ENCODE data around the gene RIPK4. TPM values are rescaled to one million over a fixed set of nuclear protein-coding genes. Genes with fewer than 3 reads are reported as not detected.

Gene RIPK4
- total RNA-seq, 4 donors from 2014 or later: 4.4 to 20.5 (median 10.6) TPM

GRCh38 chr21:41691205-41692184 lies 75.4 kb downstream of the RIPK4 start:
- no peak overlapping the region for H3K27ac ChIP-seq
- no peaks in the 10 kb centered on the region for H3K36me3 ChIP-seq
- in situ Hi-C loops (cut with MboI; ENCODE audit: low pct_ligation_motif_present in 1 of 4, low pct_unique_long_range_greater_than_20kb in 1 of 4, low sequenced_read_pairs in 3 of 4): no loop called here
- intact Hi-C loops (cut with DNase I; ENCODE audit: low total_unique reads): no loop called here
- no peaks in the 10 kb centered on the region for H3K9me3 ChIP-seq
- H3K4me3 ChIP-seq: no peak overlapping the region
- H3K27me3 ChIP-seq: peaks cover 28% of the 10 kb centered on the region
- TF ChIP-seq POLR2AphosphoS5 (IDR thresholded peaks at IDR 0.05) (no peak), CTCF (IDR thresholded peaks at IDR 0.05) (no peak), POLR2A (IDR thresholded peaks at IDR 0.05) (no peak), EP300 (IDR thresholded peaks at IDR 0.05; ENCODE audit: low read depth) (no peak)
- 72 to 81% methylated on average over 8 to 12 of the region's 12 CpGs for WGBS, 2 donors (ENCODE audit: low coverage in 1 of 2)
- DNase-seq: no peak
- no peaks in the 10 kb centered on the region for H3K4me1 ChIP-seq

Small RNA genes lying within 50 kb of the gene (small RNA-seq; reads per million reads assigned to genes)
- 0 reads per million in 4 donors for gene MIR6814

Other genes starting within 250 kb of the RIPK4 start
- 10 to 100 TPM in 2 of 4 donors, 1 to 10 TPM in 2; 6.4 to 88.4 (median 21.1) TPM for gene PRDM15, start 112.3 kb upstream of the RIPK4 start, total RNA-seq
- gene C2CD2, start 187.0 kb upstream of the RIPK4 start, total RNA-seq: 10 to 100 TPM in 1 of 4 donors, 1 to 10 TPM in 3; 3.0 to 15.7 (median 7.4) TPM
- 10 to 100 TPM in 2 of 4 donors, 1 to 10 TPM in 2; 5.2 to 19.5 (median 9.7) TPM for gene ZBTB21, start 243.3 kb upstream of the RIPK4 start, total RNA-seq

All from transverse colon (tissue), 4 donors.